ENCODE measurements around the gene CHST10. TPM values are rescaled to one million over a fixed set of nuclear protein-coding genes. Genes with fewer than 3 reads are reported as not detected.

The CHST10 gene
- total and polyA plus RNA-seq, 2 donors (not counting 3 experiments of a cell fraction or from before 2014, with no cell fraction given): 11.1 to 12.3 TPM

DNA sequence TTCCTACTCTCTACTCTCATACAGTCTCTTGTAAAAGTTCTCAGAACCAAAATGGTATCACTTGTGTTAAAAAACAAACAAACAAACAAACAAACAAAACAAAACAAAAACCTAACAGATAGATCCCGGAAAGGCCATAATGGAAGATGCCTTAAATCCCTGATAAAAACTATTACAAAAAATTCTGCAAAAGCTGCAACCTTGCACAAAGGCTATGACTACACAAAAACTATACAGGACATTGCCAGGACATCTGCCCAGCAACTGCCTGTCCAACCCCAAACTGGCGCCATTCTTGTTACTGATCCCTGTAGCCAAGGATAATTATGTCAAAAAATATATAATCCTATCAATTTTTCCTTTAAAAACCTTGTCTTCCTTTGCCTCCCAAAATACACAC is 58.9 kb downstream of the CHST10 start:
- no peaks in the 10 kb centered on the region for H3K36me3 ChIP-seq (ENCODE audit: control insufficient read depth in 2 of 2, extremely low read depth in 1 of 2, insufficient read depth in 2 of 2, low read length in 2 of 2)
- ChIA-PET POLR2A (no interaction called here), CTCF (no interaction called here)
- intact Hi-C loops (cut with micrococcal nuclease): no loop called here
- no peak overlapping the region for H2AFZ ChIP-seq (ENCODE audit: low read depth, low read length)
- H3K4me1 ChIP-seq (ENCODE audit: control insufficient read depth, extremely low read depth, insufficient read depth, low read length): no peaks in the 10 kb centered on the region
- H3K27ac ChIP-seq (ENCODE audit: insufficient read depth, low read depth, low read length): no peak overlapping the region
- TF ChIP-seq POLR2AphosphoS5 (IDR thresholded peaks at IDR 0.05; ENCODE audit: insufficient read depth, low read depth, low read length) (no peak), JUN (IDR thresholded peaks at IDR 0.05; ENCODE audit: borderline replicate concordance, insufficient read depth, insufficient read length, low read depth) (no peak), EZH2 (IDR thresholded peaks at IDR 0.05; ENCODE audit: borderline replicate concordance, low read depth, low read length, severe bottlenecking) (no peak), POLR2A (IDR thresholded peaks at IDR 0.05; ENCODE audit: low read depth, low read length) (no peak), FOS (IDR thresholded peaks at IDR 0.05; ENCODE audit: borderline replicate concordance, insufficient read depth, low read length) (no peak), MYC (IDR thresholded peaks at IDR 0.05; ENCODE audit: low read depth, low read length) (no peak), GATA2 (IDR thresholded peaks at IDR 0.05; ENCODE audit: insufficient read depth, insufficient read length, low read depth, low read length) (no peak), MAX (IDR thresholded peaks at IDR 0.05; ENCODE audit: insufficient read depth, insufficient read length) (no peak)
- TF ChIP-seq, protein P1, sequence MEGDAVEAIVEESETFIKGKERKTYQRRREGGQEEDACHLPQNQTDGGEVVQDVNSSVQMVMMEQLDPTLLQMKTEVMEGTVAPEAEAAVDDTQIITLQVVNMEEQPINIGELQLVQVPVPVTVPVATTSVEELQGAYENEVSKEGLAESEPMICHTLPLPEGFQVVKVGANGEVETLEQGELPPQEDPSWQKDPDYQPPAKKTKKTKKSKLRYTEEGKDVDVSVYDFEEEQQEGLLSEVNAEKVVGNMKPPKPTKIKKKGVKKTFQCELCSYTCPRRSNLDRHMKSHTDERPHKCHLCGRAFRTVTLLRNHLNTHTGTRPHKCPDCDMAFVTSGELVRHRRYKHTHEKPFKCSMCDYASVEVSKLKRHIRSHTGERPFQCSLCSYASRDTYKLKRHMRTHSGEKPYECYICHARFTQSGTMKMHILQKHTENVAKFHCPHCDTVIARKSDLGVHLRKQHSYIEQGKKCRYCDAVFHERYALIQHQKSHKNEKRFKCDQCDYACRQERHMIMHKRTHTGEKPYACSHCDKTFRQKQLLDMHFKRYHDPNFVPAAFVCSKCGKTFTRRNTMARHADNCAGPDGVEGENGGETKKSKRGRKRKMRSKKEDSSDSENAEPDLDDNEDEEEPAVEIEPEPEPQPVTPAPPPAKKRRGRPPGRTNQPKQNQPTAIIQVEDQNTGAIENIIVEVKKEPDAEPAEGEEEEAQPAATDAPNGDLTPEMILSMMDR (IDR thresholded peaks at IDR 0.05; ENCODE audit: extremely low read depth in 1 of 2, insufficient read depth in 1 of 2, low read depth in 1 of 2, low read length in 2 of 2): no peak
- H4K20me1 ChIP-seq (replicated peaks; ENCODE audit: control insufficient read depth, extremely low read depth, insufficient read depth, low read length): no peaks in the 10 kb centered on the region
- DNase-seq (ENCODE audit: low read depth, low spot score) (no peak), FAIRE-seq (no peak)
- no peak overlapping the region for H3K4me3 ChIP-seq (replicated peaks in 1 of 3; ENCODE audit: insufficient read depth in 1 of 3, low read depth in 1 of 3, low read length in 3 of 3)
- dilution Hi-C loops (cut with MboI; ENCODE audit: extremely low pct_ligation_motif_present, low sequenced_read_pairs): no loop called here
- no peak overlapping the region for H3K9ac ChIP-seq (replicated peaks; ENCODE audit: extremely low read depth, insufficient read depth, low read length)
- H3K9me1 ChIP-seq (replicated peaks; ENCODE audit: control insufficient read depth, extremely low read depth, insufficient read depth, low read length): no peaks in the 10 kb centered on the region
- H3K79me2 ChIP-seq (ENCODE audit: control insufficient read depth, insufficient read depth, low read length): no peaks in the 10 kb centered on the region
- peaks cover 0 to 2% of the 10 kb centered on the region in 2 experiments for H3K27me3 ChIP-seq (ENCODE audit: control insufficient read depth in 2 of 2, insufficient read depth in 2 of 2, low read length in 2 of 2)
- H3K4me2 ChIP-seq (ENCODE audit: insufficient read depth, low read length): no peak overlapping the region
- no TSS peak for BruUV-seq (replicated peaks)
- H3K9me3 ChIP-seq (replicated peaks; ENCODE audit: control insufficient read depth, insufficient read depth, low read length): no peaks in the 10 kb centered on the region

Data from endothelial cell of umbilical vein (primary cell).